ENCODE data around the gene TSSC4.

Gene TSSC4

DNA sequence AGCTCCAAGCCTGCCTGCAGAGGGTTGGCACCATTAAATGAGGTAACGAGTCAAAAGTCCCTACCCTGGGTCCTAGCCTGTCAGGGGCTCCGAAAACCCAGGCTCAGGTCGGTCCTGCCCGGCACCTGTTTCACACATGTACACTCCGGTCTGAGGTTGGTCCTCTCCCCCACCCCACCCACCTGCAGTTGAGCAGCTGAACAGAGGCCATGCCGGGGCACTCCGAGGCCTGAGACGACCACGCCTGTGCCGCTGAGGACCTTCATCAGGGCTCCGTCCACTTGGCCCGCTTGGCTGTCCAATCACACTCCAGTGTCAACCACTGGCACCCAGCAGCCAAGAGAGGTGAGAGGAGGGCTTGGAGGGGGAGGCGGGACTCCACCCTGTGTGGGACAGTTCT lies 1.6 kb downstream of the TSSC4 start:
- DNase-seq = no peak

DNA sequence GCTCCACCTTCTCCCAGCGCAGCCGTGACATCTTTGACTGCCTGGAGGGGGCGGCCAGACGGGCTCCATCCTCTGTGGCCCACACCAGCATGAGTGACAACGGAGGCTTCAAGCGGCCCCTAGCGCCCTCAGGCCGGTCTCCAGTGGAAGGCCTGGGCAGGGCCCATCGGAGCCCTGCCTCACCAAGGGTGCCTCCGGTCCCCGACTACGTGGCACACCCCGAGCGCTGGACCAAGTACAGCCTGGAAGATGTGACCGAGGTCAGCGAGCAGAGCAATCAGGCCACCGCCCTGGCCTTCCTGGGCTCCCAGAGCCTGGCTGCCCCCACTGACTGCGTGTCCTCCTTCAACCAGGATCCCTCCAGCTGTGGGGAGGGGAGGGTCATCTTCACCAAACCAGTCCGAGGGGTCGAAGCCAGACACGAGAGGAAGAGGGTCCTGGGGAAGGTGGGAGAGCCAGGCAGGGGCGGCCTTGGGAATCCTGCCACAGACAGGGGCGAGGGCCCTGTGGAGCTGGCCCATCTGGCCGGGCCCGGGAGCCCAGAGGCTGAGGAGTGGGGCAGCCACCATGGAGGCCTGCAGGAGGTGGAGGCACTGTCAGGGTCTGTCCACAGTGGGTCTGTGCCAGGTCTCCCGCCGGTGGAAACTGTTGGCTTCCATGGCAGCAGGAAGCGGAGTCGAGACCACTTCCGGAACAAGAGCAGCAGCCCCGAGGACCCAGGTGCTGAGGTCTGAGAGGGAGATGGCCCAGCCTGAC lies 2.5 kb downstream of the TSSC4 start:
- DNase-seq = no peak

DNA sequence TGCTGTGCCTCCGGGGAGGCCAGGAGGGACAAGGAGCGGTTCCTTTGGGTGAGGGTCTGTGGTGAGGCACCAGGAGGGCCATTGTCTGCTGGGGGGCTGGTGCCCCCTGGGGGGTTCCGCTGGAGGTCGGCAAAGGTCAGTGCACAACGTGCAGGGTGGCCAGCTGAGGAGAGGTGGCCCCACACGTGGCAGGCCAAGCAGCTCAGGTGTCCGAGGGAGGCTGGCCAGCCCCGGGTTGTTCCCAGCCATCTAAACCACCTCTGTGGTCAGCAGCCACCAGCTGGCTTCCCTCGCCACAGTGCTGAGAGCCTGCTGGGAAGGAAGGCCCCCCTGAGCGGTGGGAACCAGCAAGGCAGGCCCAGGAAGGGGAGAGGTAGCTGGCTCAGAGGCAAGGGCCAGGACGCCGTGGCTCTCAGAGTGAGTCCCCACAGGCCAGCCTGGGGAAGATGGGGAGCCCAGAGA lies 4.2 kb downstream of the TSSC4 start:
- no peak for DNase-seq

DNA sequence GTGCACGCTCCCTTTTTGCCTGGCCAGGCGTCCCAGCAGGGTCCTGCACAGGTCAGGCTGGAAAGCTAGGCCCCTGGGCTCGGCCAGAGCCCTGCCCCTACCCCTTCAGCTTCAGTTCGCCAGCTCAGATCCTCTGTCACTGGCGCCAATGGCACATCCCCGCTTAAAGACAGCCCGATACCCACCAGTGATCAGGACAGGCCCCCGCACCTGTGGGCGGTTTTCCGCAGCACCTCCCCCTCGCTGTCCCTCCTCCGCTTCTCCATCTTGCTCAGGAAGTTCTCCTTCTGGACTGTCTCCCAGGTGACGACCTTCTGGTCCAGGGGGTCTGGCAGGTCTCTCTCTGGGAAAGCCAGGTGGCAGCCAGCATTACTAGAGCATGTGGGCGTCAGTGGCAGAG lies 5.9 kb downstream of the TSSC4 start:
- DNase-seq = no peak

DNA sequence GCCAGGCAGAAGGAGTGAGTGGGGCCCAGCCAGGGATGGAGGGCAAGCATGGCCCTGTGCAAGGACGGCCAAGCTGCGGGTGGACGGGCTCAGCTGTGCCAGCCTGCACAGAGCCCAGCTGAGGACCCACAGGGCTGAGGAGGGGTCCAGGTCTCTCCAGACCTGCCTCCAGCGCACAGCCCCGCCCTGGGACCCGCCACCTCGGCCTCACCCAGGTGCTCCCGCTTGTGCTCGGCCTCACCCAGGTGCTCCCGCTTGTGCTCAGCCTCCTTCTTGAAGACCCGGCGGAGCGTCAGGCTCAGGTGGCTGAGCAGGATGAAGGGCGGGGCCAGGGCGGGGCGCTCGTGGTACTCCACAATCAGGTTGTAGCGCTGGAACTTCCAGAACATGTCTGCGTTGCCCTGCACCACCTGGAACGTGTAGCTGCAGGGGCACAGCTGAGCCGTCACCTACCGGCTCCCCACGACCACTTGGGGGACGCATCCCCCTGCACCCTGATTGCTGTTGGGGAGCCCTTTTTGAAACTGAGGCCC lies 6.4 kb downstream of the TSSC4 start:
- no peak for DNase-seq

DNA sequence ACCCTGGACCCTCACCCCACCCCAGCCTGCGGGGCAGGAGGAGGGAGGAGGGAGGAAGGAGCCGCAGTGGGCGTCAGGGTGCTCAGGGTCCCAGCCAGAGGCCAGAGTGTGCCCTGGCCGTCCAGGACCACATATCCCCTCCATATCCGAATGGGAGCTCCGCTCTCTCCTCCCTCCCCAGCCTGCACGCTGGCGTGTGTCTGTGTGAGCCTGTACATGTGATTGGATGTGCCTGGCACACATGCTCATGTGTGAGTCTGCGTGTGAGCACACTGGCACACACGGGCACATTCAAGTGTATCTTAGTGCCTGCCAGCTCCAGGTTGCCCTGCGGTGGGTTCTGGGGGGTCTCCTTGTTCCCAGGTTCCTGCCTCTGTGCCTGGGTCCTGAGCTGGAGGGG lies 8.1 kb downstream of the TSSC4 start:
- no peak for DNase-seq

DNA sequence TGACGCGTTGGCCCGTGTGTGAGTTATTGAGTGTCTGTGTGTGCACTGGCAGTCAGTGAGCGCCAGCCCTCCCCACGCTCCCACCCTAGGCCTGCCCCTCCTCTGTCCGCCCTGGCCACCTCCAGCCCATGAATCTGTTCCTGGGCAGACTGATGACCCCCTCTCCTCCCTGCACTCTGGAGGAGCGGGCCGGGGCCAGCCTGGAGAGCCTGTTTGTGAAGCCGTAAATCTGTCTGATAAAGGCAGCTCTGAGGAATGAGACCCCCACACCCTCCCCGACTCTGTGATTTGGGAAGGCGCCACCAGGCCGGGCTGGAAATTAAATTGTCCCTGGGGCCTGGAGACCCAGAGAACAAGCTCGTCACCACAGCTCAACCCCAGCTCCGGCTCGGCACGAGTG lies 8.6 kb downstream of the TSSC4 start:
- no peak for DNase-seq

DNA sequence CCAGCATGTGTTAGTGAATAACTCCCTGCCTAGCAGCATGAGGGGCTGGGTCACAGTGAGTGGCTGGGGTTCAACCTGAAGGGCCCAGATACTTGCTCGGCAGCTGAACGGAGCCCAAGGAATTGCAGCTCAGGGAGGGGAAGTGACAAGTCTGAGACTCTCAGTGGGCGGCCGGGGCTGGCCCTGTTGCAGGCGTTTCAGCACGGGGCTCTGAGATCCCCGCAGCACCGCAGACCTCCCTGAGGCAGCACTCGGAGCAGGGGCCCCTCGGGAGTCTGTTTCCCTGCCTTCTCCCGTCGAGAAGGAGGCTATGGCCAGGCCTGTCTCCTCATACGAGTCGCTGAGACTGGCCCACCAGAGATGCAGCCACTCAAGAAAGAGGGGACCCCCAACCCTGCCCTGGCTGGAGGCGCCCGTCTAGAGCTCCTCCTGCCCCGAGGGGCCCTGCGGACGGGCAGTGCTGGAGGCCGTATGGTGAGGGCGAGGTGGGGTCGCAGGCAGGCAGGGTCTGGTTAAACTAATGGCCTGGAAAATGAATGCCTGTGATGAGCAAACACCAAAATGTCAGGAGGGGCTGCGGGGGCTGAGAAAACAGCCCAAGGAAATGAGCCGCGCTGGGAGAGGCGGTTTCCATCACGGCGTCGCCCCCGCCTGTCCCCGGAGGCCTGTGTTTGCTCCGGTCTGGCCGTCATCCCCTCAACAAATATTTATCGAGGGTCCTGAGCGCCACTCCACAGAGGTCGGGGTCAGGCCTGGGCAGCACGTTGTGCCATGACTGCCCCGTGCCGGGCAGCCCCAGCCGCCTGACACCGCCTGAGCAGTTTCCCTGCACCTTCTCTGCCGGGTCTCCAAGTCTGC lies 9.3 kb downstream of the TSSC4 start:
- no peak for DNase-seq

DNA sequence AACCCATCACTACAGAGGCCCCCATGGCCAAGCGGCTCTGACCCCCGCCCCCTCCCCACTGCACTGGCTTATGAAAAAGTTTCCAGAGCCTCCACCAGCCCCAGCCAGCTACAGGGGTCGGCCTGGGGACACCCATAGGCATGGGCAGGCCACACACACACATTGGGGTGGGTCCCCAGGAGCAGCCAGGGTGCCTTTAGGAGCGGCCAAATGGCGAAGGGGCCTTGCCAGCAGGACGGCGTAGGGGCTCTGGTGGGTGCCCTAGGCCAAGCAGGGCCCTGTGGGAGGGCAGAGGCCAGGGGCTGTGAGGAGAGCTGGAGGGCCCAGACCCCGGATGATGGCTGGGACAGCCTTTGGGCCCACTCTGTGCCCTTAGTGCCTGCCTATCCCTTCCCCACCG lies 10.1 kb downstream of the TSSC4 start:
- DNase-seq = no peak

DNA sequence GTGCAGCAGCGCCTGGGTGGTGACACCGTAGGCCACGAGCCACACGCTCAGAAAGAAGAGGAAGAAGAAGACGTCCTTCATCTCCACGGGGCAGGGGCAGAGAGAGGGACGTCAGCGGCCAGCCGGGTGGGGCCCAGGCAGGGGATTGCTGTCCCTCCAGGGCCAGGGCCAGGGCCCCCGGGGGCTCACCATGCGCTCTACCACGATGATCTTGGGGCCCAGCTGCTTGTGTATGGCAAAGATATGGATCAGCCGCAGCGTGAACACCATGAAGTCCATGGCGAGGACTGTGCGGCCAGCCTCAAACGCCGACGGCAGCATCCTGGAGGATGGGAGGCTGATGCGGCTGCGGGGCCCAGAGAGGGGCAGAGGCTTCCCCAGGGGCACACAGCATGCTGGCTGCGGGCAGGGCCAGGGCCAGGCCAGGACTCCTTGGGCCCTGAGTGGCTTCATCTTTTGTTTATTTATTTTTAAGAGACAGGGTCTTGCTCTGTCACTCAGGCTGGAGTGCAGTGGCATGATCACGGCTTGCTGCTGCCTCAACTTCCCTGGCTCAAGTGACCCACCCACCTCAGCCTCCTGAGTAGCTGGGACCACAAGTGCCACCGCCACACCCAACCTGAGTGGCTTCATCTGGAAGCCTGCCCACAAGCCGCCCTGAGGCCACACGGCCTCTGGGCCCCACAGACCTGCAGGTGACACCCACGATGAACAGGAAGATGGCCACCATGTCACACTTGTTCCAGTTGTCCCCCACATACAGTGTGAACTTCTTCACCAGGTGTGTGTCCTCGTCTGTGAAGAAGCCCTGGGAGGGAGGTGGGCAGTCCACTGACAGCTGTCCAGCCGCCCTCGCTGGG lies 11.1 kb downstream of the TSSC4 start:
- no peak for DNase-seq

DNA sequence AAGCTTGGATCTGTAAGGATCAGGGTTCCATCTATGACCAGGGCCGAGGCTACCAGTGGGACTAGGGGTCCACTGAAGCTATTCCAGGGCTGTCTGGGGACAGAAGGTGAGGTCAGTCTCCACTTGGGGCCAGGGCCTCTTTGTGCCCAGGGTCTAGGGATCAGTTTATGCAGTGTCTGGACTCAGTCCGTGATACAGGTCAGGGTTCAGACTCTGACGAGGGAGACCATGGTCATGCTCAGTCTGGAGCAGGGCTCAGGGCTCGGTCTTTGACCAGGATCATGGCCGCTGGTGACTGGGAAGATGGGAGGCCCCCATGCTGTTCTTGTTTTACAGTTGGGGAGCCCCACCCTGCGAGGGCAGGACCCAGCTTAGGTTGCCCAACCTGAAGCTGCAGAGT lies 11.8 kb downstream of the TSSC4 start:
- DNase-seq = no peak

DNA sequence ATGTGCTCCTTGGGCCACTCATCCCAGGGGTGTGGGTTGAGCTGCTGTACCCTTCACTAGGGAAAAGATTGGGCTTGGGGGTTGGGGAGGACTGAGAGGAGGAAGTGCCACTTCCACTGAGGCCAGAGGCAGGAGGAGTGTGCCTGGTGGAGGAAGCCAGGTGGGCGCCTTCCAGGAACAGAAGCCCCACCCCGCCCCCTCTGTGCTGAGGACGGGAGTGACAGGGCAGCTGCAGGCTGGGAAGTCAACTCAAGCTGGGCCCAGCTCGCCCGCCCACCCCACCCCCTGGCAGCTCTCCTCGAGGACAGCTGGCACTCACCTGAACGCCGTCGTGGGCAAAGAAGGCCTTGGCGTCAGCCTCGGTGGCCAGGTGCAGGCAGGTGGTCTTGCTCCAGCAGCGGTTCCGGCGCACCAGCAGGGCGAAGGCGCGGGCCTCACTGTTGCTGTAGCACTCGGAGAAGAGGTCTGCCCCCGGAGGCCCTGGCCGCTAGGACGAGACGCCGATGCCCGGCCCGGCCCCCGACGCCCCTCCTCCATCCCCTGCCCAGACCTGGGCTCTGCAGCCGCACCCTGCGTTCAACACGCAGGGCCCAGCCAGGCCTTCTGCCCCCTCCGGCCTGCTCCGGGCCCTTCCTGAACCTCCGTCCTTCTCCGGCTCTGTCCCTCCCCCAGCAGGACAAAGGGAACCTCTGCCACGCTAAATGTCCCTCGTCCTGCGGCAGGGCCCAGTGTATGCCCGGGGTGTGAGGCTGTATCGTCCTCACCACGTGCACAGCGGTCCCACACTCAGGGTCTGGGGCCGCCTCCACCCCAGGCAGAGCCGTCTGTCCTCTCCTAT lies 13.4 kb downstream of the TSSC4 start:
- no peak for DNase-seq

DNA sequence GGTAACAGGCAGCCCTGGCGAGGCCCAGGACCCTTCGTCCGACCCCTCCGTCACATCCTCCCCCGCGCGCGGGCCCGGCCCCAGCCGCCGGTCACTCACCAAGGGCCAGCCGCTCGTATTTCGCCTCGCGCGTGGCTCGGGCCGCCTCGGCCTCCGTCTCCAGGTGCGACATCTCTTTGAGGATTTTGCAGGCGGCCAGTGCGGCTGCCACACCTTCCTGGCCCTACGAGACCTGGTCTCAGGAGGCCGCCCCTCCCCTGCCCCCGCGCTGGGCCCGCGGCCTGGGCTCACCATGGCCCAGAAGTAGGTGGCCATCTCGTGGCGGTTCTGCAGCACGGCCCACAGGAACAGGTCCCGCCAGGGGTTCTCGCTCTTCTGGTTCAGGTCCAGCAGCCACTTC lies 14.1 kb downstream of the TSSC4 start:
- DNase-seq = no peak

DNA sequence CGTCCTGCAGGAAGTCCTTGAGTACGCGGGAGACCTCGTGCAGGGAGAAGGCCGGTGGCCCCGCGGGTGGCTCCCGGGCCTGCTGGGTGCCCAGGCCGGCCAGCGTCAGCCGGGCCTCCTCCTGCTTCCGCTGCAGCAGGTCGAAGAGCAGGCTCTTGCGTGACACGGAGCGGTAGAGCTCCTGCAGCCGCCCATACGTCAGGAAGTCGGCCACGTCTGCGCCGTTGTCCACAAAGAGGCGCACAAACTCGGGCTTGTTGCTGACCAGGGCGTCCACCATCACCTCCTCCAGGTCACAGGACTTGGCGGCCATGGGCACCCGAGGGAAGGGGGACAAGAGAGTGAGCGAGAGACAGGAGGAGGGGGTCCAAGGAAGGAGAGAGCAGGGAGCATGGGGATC lies 14.6 kb downstream of the TSSC4 start:
- no peak for DNase-seq

DNA sequence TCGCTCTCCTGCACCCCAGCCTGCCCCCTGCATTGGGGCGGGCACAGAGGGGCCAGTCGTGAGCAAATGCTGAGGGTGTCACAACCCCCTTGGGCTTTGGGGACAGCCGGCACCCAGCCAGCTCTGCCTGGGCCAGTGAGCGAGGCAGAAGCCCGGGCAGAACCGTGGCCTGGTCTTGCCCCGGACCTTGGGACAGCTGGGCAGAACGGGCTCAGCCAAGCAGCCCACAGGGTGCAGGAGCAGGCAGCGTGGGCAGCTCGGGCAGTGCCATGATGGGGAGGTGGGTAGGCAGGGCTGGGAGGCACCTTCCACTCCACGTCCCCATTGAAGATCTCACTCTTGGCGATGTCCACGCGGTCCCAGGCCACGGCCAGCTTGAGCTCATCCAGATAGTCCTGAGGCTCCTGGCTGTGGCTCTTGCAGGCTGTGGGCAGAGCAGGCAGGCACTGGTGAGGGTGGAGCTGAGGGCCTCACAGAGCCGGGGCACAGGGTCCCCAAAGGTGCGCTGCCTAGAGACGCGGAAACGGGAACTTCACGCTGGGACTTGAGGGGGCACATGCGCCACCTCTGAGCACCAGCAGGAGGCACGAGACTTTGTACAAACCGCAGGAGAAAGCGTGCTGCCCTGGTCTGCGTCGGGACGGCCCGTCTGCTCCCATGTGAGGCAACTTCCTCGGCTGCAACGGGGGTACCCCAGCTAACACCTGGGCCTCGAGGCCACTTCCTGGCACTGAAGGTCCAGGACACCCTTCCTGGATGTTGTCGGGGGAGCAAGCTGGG lies 15.2 kb downstream of the TSSC4 start:
- DNase-seq = no peak

DNA sequence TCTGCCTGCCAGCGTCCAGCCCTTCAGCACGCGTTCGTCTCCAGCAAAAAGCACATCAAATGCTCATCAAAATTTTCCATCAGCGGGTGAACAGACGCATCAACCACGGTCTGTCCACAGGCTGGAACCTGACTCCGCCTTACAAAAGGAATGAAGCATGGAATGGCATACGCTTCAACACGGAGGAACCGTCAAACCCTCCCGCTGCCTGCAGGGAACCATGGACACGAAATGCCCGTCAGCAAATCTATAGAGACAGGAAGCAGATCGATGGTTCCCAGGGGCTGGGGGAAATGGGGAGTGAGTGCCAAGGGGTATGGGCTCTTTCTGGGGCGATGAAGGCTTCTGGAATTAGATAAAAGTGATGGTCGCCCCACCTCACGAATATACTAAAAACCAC lies 16.2 kb downstream of the TSSC4 start:
- no peak for DNase-seq

DNA sequence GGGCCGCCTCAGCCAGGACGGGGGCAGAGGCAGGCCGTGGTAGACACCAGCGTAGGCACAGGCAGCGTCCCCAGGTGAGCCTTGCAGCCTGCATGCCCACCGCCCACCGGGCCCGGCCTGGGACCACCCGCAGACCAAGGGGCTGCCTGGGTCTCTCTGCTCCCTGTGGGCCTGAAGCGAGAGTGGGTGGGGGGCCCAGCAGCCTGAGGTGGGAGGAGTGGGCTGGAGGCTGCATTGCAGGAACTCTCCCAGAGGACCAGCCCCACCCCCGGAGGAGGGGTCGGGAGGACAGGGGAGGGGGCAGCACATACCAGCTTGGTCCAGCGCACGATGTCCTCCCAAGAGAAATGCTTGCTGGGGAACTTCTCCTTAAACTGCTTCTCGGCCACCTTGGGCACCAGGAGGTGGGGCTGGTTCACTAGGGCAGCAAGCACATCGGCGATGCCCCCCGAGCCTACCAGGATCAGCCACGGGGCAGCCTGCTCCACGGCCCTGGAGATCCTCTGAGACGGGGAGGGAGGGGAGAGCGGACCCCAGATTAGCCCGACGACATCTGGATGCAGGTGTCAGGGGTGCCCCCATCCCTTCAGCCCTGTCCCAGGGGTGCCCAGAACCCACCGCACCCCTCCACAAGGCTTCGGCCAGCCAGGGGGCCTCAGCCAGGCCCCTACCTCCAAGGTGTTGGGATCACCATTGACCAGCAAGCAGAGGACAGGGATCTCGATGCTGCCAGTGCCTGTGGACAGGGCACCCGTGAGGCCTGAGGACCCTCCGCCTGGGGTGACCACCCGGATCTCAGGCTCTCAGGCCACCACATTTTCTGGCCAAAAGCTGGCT lies 17.5 kb downstream of the TSSC4 start:
- no peak for DNase-seq

DNA sequence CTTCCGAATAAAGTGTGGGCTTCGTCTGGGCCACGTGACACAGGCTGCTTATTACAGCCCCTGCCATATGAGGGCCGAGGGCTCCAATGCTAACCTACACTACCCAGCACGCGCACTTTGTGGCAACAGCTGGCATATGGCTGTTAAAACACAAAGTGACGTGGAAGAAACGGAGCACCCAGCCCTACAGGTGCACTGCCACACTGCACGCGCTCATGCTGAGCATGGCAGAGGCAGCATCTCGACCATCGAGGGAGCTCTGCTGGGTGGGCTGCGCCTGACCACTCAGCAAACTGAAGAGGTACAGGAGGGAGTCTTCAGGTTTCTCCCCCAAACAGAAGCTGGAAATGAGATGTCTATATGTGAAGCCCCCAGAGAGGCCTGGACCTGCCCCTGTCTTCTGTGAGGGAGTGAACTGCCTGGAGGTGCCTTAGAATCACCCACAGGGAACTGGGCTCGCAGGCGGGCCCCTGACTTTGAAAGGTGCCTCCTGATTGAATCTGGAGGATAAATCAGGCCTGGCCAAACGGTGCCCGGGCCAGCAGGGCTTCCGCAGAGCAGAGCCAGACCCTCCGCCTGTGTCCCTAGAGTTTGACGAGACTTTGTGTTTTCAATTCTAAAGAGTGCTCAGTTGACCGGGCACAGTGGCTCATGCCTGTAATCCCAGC lies 18.3 kb downstream of the TSSC4 start:
- DNase-seq = no peak

DNA sequence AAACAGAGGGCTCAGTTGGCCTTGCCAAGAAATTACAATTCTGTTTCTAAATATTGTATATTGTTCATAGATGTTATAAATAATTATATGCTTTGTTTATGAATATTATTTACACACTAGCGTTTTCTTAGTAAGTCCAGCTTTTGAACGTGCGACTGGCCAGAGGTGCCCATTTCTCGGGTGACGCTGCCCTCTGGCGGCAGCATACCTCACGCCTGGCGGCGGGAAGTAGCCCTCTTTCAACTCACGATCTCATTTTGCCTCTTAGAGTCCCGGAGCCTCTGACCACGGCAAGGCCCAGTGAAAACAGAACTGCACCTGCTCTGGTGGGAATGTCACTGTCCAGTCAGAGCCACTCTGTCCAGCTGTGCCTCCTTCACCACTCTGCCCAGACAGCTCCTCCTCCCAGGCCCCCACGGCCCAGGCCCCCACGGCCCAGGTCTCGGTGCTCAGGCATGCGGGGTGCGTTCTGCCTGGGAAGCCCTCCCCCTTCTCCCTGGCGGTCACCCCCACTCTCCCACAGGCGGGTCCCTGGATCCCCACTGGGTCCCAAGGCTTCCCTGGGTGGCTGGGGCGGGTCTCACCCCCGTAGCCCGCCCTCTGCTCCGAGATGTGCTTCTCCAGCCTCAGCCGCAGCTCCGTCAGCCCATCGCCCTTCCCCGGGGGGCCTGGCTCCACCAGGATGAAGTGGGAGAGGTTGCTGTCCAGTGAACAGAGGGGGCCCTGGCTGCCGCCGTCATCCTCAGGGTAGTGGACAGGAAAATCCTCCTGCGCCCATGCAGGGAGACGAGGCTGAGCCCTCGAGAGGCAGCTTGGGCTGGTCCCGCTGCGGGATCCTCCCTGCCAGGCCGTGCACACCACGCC lies 19.3 kb downstream of the TSSC4 start:
- DNase-seq = peak; percentile 39

All from kidney glomerular epithelial cell (primary cell).